Liver (tissue), 3 donors: Measurements from ENCODE around the gene ZSCAN2.

Experiments used
- EGR1 ChIP-seq, 2 donors: IDR thresholded peaks; 2 replicates each; pipeline ENCODE4 v1.6.1; 2016 to 2018; ENCODE audit warnings: antibody characterized with exemption in 2 of 2, low read depth in 2 of 2
- GABPA ChIP-seq, 2 donors: IDR thresholded peaks in 1 of 2; conservative IDR thresholded peaks in 1 of 2; 2 replicates each; pipeline ENCODE4 v1.6.1; 2016; ENCODE audit warnings: antibody characterized with exemption in 2 of 2, mild to moderate bottlenecking in 1 of 2, moderate library complexity in 1 of 2
- HNF4A ChIP-seq, 2 donors: conservative IDR thresholded peaks; 2 replicates each; pipeline ENCODE4 v1.6.1; 2016; ENCODE audit warnings: antibody characterized with exemption in 2 of 2, mild to moderate bottlenecking in 2 of 2
- HNF4G ChIP-seq: IDR thresholded peaks from 2 replicates; pipeline ENCODE4 v1.6.1; 2016; ENCODE audit warnings: antibody characterized with exemption
- JUND ChIP-seq, 2 donors: IDR thresholded peaks; 2 replicates each; pipeline ENCODE4 v1.6.1; 2016; ENCODE audit warnings: antibody characterized with exemption in 2 of 2
- RAD21 ChIP-seq, 2 donors: IDR thresholded peaks; 2 replicates each; pipeline ENCODE4 v1.6.1; 2016; ENCODE audit warnings: antibody characterized with exemption in 2 of 2, mild to moderate bottlenecking in 2 of 2
- REST ChIP-seq: IDR thresholded peaks from 2 replicates; pipeline ENCODE4 v1.6.1; 2016; ENCODE audit warnings: antibody characterized with exemption, mild to moderate bottlenecking
- RXRA ChIP-seq, 2 donors: IDR thresholded peaks; 2 replicates each; pipeline ENCODE4 v1.6.1; 2017 to 2018; ENCODE audit warnings: antibody characterized with exemption in 2 of 2, mild to moderate bottlenecking in 1 of 2
- SP1 ChIP-seq: IDR thresholded peaks from 2 replicates; pipeline ENCODE4 v1.6.1; 2018; ENCODE audit warnings: antibody characterized with exemption, mild to moderate bottlenecking
- TAF1 ChIP-seq: conservative IDR thresholded peaks from 2 replicates; pipeline ENCODE4 v1.6.1; 2016; ENCODE audit warnings: antibody characterized with exemption, mild to moderate bottlenecking
- YY1 ChIP-seq: IDR thresholded peaks from 2 replicates; pipeline ENCODE4 v1.6.1; 2016; ENCODE audit warnings: antibody characterized with exemption, mild to moderate bottlenecking
- TF ChIP-seq, protein P1 (sequence below): fragments of 150-350 bp; IDR thresholded peaks from 2 replicates; pipeline ENCODE4 v1.5.1; 2017; ENCODE audit warnings: improper control_type of control experiment, low read depth, low read length; ENCODE audit not compliant: missing input control
- TF ChIP-seq, protein P2 (sequence below): IDR thresholded peaks from 2 replicates; pipeline ENCODE4 v1.6.1; 2016; ENCODE audit warnings: antibody characterized with exemption
- TF ChIP-seq, protein P3 (sequence below): IDR thresholded peaks from 2 replicates; pipeline ENCODE4 v1.6.1; 2016; ENCODE audit warnings: antibody characterized with exemption
- donor health status: healthy.
- donor health status: healthy.

- TF ChIP-seq TAF1, result no peak
- TF ChIP-seq, protein P1, sequence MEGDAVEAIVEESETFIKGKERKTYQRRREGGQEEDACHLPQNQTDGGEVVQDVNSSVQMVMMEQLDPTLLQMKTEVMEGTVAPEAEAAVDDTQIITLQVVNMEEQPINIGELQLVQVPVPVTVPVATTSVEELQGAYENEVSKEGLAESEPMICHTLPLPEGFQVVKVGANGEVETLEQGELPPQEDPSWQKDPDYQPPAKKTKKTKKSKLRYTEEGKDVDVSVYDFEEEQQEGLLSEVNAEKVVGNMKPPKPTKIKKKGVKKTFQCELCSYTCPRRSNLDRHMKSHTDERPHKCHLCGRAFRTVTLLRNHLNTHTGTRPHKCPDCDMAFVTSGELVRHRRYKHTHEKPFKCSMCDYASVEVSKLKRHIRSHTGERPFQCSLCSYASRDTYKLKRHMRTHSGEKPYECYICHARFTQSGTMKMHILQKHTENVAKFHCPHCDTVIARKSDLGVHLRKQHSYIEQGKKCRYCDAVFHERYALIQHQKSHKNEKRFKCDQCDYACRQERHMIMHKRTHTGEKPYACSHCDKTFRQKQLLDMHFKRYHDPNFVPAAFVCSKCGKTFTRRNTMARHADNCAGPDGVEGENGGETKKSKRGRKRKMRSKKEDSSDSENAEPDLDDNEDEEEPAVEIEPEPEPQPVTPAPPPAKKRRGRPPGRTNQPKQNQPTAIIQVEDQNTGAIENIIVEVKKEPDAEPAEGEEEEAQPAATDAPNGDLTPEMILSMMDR, result peak; percentile 67
- TF ChIP-seq REST, result no peak
- no peak for TF ChIP-seq YY1
- TF ChIP-seq JUND (IDR thresholded peaks at IDR 0.05), result no peak
- TF ChIP-seq, protein P2, sequence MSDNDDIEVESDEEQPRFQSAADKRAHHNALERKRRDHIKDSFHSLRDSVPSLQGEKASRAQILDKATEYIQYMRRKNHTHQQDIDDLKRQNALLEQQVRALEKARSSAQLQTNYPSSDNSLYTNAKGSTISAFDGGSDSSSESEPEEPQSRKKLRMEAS, result peak; percentile 42
- TF ChIP-seq HNF4G, result no peak
- no peak for TF ChIP-seq HNF4A (conservative IDR thresholded peaks at IDR 0.05)
- TF ChIP-seq, protein P3, sequence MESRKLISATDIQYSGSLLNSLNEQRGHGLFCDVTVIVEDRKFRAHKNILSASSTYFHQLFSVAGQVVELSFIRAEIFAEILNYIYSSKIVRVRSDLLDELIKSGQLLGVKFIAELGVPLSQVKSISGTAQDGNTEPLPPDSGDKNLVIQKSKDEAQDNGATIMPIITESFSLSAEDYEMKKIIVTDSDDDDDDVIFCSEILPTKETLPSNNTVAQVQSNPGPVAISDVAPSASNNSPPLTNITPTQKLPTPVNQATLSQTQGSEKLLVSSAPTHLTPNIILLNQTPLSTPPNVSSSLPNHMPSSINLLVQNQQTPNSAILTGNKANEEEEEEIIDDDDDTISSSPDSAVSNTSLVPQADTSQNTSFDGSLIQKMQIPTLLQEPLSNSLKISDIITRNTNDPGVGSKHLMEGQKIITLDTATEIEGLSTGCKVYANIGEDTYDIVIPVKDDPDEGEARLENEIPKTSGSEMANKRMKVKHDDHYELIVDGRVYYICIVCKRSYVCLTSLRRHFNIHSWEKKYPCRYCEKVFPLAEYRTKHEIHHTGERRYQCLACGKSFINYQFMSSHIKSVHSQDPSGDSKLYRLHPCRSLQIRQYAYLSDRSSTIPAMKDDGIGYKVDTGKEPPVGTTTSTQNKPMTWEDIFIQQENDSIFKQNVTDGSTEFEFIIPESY, result no peak
- no peak for TF ChIP-seq GABPA (IDR thresholded peaks at IDR 0.05 in 1 of 2, conservative IDR thresholded peaks at IDR 0.05 in 1 of 2)
- TF ChIP-seq RAD21 (IDR thresholded peaks at IDR 0.05), result peak; percentile 80 to 84
- no peak for TF ChIP-seq EGR1 (IDR thresholded peaks at IDR 0.05; ENCODE audit: low read depth in 2 of 2)
- no peak for TF ChIP-seq RXRA (IDR thresholded peaks at IDR 0.05)
- no peak for TF ChIP-seq SP1
Observed at GRCh38 chr15:84654689-84655453, 54.1 kb downstream of the ZSCAN2 start.
